COR-L47 (cell line): ENCODE results near the gene CEP57.

Source experiments
- DNase-seq: peaks from one replicate; lab custom pipeline; 2025; lab: John Stamatoyannopoulos, UW

CEP57 gene

DNA sequence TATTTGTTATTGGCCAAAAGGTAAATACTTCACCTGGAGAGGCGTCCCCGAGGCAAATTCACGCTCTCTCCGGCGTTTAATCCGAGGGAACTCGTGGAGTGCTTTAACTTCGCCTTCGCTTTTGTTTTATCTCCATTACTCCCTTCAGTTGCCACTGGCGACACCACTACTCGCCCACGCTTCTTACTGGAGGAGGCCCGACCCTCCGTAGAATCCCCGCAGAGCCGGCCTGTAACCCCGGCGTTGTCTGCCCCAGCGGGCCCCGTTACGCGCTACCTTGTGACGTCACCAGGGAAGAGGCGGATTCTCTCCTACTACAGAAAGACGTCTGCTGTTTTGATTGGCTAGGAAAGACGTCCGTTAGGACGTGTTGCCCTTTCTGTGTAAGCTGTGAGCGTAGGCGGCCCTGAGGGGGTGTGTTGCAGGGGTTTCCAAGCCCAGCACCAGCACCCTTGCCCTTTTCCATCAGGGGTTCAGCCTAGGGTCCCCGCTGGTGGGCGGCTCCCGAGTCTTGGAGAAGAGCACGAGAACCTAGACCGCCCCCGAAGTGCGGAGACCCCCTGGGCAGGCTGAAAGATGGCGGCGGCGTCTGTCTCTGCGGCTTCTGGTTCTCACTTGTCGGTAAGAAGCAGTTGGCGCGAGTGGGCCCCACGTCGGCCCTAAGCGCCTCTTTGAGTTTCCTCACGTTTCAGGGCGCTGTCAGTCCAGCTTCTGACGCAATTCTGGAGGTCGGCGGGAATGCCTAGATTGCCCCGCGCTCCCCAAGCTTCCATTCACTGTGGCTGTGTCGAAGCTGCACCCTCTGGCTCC is at the start of gene CEP57:
Gene CEP57, plus strand, starts transcription at position 376 of the 810 bp plus-strand sequence. Its CDS starts 201 bp downstream, at position 577.
- DNase-seq = peak; percentile 96

DNA sequence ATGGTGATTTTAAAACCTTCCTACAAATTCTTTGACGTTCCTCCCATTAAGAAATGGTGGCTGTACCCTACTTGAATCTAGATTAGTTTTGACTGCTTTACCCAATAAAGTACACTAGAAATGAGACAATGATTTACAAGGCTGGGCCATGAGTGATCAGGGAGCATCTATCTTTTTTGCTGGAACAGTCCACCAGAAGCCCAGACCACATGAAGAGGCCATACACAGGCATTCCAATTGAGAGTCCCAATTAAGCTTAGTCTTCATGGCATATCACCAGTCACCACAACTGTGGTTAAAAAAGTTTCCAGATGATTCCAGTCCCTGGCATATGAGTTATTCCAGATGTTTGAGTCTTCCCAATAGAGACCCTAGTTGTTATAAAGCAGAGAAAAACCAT is 40.2 kb upstream of the CEP57 start:
- no peak for DNase-seq

DNA sequence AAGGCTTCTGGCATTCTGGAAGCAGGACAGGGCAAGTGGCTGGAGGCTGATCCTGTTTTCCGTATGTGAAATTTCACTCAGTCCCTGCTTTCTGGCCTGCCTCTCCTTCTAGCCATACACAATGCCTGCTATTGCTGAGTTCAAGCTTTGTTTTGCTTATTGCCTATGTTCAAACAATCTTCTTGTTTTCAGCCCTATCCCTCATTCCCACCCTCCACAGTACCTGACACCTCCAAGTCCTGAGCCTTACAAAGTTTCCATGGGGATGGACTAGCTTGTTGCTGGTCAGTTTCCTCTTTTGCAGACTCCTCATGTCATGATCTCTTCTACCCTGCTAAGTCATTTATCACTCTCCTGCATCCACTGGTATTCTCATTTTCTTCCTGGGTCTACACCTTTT is 38.8 kb upstream of the CEP57 start:
- no peak for DNase-seq

DNA sequence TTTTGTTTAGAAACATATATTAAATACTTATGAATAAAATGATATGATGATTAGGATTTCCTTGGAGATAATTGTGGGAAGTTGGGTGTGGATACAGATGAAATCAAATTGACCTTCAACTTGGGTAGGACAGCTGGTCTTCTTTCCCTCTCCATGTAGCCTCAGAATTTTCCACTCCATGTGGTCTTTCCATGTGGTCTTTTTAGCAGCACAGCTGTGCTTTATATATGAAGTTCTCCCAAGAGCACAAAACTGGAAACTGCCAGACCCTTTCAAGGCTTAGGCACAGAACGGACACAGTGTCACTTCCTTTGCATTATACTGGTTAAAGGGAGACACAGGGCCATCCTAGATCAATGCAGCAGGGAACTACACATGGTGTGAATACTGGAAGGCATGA is 29.4 kb upstream of the CEP57 start:
- DNase-seq = no peak

DNA sequence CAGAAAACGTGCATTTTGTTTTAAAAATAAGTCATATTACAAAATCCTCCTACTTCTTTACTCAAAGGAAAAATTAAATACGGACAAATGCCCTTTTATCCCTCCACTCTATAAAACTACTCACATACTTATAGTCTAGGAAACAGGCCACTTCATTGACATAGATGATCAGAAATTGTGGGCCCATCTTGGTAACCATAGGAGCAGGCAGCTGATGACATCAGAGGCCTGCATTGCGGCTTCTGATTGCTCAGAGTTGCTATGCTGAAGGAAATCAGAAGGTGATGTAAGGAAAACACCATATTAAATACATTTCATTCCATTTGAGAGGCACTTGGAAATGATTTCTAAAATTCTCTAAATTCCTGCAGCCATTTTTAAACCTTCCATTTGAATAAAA is 27.8 kb upstream of the CEP57 start:
- no peak for DNase-seq

DNA sequence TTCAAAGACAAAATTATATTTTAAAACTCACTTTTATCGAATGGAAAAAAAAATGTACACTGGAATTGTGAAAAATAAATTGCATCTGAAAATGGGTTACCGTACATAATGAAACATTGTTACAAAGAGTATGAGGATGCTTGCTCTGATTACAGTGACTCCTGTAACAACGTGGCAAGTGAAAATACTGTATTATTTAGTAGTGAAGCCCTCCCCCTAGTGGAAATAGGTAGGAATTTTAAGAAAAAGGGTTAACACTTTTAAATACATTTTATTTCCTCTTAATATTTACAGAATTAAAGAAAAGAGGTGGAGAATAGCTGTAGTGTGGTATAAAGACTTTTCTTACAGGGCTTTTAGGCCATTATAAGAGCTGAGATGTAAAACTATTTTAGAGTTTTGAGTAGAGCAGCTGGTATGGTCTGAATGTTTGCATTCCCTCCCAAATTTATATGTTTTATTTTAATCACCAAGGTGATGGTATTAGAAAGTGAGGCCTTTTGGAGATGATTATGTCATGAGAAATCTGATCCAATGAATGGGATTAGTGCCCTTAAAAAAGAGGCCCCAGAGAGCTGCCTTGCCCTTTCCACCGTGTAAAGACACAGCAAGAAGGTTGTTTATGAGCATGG is 25.9 kb upstream of the CEP57 start:
- DNase-seq = peak; percentile 32

DNA sequence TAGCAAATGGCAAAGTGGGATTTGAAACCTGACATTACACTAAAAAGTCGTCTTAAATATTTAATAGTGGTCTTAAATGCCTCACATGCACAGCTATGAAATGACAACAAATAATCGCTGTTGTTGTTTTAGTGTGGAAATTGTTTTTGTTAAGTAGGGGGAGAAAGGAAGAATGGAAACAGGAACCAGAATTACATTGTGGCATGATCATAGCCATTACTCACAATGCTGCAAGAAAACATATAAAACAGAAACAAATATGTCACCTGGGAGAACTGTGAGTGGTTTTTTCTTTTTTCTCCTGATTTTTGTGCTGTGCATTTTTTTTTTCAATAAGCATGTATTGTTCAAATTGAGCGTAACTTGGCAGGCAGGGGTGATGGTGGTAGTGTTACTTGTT is 23.6 kb upstream of the CEP57 start:
- DNase-seq = no peak

DNA sequence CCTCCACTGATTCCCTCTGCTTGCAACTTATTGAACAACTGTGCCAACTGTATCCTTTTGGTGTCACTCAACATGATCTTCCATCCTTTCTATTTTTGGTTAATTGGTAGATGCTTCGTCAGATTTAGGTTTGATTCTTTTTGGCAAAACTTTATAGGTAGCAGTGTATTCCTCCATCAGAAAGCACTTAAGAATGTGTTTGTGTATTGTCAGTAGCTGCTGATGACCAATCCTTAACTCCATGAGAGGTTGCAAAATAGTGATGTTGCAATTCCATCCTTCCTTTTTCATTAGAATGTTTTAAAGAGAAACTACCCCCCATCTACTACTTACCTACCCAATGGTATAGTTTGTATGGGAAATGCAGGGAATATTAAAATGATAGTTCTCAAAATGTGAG is 22.8 kb upstream of the CEP57 start:
- DNase-seq = no peak

DNA sequence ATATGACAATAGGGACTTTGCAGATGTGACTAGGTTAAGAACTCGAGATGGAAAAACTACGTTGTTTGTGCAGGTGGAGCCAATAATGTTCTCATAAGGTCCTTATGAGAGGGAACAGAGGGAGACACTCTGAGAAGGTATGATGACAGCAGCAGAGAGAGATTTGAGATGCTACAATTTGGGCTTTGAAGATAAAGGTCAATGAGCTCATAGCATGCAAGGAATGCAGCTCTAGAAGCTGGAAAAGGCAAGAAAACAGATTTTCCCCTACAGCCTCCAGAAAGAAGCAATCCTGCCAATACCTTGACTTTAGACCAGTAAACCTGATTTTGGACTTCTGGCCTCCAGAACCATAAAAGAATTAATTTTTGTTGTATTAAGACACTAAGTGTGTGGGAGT is 21.8 kb upstream of the CEP57 start:
- DNase-seq = no peak

DNA sequence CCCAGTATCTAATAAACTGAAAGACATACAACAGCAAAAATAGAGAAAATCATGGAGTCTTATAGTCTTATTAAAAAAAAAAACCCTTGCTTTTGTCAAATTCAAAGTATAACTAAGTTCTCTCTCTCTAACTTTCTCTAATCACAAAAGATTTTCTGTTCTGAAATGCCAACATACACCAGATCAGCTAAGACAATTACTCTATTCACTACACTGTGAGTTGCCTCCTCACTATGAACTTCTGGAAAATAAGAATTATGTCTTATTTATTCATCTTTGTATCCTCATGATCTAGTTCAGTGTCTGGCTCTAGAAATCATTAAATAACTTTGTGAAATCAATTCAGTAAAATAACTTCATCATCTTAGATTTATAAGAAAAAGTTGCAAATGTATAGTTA is 13.4 kb upstream of the CEP57 start:
- no peak for DNase-seq

DNA sequence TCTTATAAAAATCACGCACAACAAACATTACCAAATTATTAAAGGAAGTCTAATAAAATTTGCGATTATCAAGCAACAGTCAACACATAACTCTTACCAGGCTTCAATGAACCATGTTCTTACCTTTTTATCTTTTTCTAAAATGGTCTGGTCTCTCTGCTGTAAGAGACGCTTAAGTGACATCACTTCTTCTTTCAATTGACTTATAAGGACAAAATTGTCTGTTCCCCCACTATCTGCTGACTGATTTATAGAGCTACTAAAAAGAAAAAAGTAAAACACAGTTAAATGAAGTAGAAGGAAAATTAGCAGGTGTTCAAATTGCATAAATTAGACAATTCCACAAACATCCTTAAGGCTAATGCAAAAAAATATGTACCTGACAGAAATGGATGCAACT is 11.6 kb upstream of the CEP57 start:
- no peak for DNase-seq

DNA sequence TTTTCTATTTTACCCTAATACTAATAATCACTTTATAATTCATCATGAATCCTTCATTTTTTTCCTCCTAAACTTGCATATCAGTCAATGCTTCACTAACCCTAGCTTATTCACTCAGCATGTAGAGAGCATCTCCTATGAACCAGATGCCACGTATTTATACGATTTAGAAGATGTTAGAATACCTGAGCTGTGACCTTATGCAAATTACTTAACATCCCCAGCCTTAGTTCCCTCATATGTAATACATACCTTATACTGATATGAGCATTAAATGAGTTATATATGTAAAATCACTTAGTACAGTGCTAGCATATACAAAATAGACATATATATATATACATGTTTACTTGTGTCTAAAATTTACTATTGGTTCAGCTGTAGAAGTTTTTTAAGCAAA is 9.8 kb upstream of the CEP57 start:
- no peak for DNase-seq

DNA sequence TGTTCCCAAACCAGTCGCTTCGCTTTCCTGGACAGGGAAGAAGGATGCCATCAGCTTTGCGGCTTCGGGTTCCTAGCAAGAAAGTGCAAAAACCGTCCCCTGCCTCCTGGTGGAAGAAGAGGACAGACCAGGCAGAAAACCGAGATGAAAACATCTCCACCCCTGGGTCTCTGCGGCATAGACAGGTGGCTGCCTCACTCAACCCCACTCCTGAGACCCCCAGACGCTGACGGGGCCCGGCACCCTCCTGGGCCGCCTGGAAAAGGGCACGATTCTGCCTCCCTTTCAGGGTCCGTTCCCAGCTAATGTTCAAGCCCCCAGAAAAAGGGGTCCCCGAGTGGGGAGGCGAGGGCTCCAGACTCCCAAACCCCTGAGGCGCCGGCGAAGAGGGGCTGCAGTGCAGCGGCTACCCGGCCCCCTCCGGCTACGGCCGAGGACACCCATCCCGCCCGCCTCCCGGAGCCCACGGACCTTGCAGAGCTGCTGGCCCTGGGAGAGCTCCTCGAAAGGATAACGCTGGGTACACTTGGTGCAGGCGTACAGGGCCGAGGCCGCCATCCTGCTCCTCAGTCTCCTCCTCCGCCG is 1.3 kb upstream of the CEP57 start:
- DNase-seq = peak; percentile 38

DNA sequence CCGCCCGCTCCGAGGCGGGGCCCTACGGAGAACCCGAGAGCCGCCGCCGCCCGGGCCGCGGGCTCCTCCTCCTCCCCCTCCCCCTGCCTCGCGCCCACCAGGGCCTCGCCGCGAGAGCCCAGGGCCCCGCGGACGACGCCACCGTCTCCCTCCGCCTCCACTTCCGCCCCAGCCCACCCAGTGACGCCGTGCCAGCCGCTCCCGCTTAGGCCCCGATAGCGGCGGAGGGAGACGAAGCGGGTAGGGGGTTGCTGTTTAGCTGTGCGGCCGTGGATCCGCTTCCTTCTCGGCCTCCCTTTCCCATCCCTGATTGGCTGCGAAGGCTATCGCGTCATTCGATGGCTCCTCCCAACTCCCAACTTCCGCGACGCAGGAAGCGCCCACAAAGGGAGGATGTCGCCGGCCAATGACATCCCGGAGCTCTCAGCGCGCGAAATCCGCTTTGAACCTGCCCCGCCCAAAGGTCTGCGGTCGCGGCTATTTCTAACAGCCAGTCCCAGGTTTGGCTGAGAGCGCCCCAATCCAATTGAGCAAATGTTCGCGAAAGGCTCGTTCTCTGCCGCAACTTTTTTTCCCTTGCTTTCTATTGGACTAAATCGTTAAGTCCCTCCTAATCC is 684 bp upstream of the CEP57 start, which contains the start of gene FAM76B:
Gene FAM76B, minus strand, starts transcription at position 277 of the 617 bp plus-strand sequence. CDS start 304 bp downstream, outside the sequence.
- peak; percentile 98 for DNase-seq

DNA sequence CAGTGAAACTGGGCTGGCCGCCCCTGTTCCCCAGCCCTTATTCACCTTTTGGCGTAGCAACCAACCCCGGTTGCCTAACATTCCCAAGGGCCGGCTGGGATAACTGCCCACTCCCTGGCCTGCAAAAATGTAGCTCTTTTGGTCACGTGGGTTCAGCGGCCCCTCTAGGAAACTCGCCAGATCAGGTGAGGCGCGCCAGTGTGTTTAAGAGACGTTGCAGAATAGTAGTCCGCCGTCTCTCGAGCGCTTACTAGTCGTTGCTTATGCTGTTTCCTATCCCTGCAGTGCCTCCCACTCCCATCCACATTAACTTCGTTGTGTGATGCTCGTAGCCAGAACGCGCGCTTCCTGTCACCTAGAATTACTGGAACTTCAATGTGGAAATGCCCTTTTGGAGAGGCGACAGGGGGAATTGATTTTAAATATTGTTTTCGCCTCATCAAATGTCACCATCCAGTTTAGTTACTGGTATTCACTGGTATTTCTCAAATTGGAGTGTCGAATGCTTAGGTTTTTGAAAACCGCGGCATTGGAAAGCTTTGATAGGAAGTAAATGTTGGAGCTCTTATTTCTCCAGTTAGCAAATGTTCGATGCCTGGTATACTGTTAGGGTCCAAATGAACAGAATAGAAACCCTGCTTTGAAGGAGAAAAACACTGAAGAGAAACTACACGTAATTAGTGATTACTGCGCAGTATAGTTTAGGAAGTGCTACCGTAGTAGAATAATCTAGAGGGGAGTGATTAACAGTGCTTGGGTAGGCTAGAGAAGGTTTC is 823 bp downstream of the CEP57 start:
- peak; percentile 78 for DNase-seq

DNA sequence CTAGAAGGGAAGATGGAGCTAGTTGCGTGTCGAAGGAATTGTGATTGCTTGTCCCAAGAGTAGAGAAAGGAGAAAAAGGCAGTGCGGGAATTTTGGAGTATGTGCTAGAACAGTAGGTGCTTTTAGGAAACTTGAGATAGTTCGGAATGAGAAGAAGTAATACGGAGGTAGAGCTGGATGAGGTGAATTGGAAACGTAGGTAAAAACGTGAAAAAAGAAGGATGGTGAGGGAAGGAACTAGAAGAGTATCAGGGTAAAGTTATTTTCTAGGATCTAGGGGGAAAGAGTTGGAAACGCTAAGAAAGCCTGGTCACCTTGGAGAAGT is 1.4 kb downstream of the CEP57 start:
- DNase-seq = no peak

DNA sequence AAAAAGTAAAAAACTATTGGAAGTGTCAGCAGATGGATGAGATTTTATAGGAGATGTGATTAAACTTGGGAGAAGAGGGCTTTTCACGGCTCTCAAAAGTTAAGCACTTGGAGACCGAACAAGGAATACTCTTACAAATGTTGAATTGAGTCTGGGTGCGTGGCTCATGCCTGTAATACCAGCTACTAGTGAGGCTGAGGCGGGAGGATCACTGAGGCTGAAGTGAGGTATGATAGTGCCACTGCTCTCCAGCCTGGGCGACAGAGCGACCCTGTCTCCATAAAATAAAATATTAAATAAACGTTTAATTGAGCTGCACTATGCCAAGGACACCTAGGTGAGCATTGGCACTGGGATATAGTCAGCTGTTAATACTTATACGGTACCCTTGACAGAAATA is 1.9 kb downstream of the CEP57 start:
- no peak for DNase-seq

DNA sequence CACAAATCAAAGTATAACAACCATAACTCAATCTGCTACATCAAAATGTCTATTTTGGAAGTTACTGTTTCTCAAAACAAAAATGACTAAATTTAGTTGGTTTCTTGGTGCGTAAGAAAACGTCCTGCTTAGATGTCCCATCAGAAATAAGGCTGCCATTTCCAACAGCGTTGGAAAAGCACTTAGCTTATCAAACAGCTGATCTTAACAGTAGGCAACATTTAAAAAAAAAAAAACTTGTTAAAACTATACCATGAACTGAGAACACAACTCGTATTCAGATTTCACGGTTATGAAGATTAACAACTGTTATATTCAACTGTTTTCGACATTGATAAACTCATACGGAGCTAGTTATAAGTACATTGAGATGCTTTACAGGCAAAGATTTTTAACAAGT is 2.4 kb downstream of the CEP57 start:
- no peak for DNase-seq

DNA sequence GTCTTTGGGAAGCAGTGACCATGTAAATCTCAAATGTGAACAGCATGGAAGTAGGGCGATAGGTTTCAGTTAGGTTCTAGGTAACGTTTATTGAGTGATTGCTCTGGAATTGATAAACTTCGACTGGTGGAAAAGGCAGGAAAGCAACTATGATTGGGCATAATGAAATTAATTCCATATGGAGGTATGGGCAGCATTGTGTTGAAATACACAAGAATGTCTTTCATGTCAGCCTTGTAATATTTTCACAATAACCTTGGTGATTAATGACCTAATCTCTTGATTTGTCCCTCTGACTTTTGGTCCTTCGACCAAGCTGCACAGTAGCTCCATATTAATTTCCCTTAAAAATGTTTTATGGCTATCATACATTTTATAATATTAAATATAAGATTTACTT is 2.8 kb downstream of the CEP57 start:
- no peak for DNase-seq

DNA sequence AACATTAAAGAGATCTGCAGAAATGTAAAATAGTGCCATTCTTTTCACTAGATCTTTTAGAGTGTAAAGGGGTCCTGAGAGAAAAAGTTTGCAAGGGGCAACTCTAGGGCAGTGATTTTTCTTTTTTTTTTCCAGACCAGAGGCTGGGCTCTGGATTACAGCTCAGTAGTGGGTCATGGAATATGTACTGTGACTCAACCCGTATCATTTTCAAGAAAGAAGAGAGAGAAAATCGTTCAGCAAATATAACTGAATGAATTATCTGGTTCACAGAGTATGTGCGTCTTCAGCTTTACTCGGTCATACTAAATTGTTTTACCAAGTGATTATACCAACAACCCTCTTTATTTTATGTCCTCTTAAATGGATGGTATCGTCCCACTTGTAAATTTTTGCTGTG is 3.8 kb downstream of the CEP57 start:
- DNase-seq = no peak

DNA sequence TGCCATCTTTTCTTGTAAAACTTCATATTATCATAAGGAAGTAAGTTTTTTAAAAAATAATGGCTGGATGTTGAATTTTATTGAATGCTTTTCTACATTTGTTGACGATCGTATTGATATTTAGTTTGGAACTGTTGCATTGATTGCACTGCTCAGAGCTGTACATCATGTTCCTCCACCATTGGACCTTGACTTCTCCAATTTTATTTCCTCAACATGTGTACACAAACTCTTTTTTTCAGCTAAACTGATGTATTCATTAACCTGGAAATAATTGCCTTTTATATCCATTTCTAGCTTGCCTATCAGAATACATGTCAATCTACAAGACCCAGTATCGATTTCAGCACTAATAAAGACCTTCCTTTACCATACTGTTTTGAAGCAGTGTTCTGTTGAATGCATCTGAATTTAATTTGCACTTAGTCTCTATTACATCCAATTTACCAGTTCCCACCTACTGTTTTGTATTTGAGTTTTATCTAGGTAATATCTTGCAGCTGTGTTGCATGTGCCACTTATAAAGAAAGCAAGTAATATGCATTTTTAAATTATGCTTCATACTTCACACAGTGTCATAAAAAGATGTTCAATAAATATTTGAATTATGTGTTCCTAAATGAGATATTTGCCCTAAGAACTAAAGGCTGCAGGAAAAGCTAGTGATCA is 5.5 kb downstream of the CEP57 start:
- peak; percentile 52 for DNase-seq

DNA sequence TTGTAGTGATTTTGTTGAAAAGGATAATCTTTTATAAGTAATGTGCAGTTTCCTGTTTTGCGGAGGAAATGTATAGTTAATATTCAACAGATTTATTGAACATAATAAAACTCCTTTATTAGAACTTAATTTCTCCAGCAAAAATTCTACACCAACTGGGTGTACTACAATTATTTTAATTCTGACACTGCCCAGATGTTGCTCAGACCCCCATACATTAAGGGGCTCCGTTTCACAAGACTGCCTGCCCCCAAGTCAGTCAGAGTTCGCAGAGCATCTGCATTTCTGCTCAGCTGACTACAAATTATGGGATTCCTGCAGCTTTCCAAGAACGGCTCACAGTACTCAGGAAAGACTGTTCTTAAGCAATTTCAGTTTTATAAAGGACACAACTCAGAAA is 6.2 kb downstream of the CEP57 start:
- DNase-seq = no peak
